ENCODE results near the gene CEP250.
"Not testable (repeated sequence)": the region's sequence is repeated elsewhere in the genome, so short reads cannot be mapped to it uniquely, and the experiment has no call there.

CEP250 gene

DNA sequence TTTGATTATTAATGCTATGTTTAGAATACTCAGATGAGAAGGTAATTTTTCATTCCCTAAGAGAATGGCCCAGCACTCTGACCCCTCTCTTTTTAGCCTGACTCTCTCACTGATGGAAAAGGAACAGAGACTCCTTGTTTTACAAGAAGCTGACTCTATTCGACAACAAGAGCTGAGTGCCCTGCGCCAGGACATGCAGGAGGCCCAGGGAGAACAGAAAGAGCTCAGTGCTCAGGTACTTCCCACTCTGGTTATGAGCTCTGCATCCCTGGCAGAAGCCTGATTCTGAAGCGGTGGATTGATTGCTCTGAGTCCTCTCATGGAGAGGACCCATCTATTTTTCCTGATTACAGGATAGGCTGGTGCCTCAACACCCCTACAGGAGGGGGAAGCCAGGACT lies 41.1 kb downstream of the CEP250 start:
- no peak for DNase-seq (ENCODE audit: low read depth, low spot score)

DNA sequence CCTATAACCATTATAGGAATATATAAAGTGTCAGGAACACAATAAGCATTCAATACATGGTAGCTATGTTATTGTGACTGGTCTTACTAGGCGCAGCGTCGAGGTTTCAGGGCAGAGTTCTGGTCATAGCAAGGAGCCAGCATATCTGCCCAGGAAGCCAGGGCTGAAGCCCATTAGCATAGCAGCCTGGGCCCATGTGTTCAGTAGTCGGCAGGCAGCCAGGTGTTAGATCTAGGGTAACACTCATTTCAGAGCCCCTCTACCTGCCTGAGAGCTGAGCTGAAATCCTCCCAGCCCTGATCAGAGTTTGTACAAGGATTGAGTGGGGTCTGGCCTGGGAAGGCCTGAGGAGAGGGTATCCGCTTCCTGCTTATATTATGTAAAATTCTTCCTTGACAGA lies 41.9 kb downstream of the CEP250 start:
- DNase-seq (ENCODE audit: low read depth, low spot score) = no peak

DNA sequence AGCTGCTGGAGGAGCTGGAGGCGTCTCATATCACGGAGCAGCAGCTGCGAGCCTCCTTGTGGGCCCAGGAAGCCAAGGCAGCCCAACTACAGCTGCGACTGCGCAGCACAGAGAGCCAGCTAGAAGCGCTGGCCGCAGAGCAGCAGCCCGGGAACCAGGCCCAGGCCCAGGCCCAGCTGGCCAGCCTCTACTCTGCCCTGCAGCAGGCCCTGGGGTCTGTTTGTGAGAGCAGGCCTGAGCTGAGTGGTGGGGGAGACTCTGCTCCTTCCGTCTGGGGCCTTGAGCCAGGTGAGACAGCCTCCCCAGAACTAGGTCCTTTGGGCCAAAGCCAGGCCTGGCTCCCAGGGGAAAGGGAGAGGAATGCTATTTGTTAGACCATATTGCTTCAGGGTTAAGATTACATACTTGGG lies 42.4 kb downstream of the CEP250 start:
- DNase-seq (ENCODE audit: low read depth, low spot score) = no peak

DNA sequence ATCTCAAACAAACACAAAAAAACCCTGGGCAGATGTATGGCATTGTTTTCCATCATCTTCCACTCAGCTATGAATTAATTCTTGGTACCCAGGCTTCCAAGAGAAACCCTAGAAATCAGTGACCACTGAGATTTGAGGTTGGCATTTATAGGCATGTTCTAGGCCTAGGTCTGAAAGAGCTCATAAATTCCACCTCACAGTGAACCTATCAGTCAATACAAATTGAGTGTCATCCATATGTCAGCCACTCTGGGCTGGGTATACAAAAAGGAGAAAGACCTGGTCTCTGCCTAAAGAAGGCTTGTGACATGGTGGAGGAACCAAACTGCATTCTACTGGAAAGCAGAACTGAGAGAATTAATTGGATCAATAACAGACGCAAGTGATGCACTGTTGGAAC lies 43.9 kb downstream of the CEP250 start:
- no peak for DNase-seq (ENCODE audit: low read depth, low spot score)

DNA sequence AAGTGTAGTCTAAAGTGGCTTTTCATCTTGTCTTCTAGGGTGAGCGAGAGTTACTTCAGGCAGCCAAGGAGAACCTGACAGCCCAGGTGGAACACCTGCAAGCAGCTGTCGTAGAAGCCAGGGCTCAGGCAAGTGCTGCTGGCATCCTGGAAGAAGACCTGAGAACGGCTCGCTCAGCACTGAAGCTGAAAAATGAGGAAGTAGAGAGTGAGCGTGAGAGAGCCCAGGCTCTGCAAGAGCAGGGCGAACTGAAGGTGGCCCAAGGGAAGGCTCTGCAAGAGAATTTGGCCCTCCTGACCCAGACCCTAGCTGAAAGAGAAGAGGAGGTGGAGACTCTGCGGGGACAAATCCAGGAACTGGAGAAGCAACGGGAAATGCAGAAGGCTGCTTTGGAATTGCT lies 47.0 kb downstream of the CEP250 start:
- no peak for DNase-seq (ENCODE audit: low read depth, low spot score)

DNA sequence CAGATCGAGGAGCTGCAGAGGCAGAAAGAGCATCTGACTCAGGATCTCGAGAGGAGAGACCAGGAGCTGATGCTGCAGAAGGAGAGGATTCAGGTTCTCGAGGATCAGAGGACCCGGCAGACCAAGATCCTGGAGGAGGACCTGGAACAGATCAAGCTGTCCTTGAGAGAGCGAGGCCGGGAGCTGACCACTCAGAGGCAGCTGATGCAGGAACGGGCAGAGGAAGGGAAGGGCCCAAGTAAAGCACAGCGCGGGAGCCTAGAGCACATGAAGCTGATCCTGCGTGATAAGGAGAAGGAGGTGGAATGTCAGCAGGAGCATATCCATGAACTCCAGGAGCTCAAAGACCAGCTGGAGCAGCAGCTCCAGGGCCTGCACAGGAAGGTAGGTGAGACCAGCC lies 47.9 kb downstream of the CEP250 start:
- no peak for DNase-seq (ENCODE audit: low read depth, low spot score)

DNA sequence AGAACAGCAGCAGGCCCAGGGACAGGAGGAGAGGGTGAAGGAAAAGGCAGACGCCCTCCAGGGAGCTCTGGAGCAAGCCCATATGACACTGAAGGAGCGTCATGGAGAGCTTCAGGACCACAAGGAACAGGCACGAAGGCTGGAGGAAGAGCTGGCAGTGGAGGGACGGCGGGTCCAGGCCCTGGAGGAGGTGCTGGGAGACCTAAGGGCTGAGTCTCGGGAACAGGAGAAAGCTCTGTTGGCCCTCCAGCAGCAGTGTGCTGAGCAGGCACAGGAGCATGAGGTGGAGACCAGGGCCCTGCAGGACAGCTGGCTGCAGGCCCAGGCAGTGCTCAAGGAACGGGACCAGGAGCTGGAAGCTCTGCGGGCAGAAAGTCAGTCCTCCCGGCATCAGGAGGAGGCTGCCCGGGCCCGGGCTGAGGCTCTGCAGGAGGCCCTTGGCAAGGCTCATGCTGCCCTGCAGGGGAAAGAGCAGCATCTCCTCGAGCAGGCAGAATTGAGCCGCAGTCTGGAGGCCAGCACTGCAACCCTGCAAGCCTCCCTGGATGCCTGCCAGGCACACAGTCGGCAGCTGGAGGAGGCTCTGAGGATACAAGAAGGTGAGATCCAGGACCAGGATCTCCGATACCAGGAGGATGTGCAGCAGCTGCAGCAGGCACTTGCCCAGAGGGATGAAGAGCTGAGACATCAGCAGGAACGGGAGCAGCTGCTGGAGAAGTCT lies 48.6 kb downstream of the CEP250 start:
- no peak for DNase-seq (ENCODE audit: low read depth, low spot score)

DNA sequence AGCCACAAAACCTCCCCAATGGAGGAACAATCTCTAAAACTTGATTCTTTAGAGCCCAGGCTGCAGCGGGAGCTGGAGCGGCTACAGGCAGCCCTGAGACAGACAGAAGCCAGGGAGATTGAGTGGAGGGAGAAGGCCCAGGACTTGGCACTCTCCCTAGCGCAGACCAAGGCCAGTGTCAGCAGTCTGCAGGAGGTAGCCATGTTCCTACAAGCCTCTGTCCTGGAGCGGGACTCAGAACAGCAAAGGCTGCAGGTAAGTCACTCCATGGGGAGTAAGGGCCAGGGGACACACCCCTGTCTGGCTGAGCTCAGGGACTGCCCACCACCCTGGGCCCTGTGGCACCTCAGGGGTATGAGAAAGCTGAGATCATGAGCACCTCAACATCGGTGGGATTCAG lies 49.4 kb downstream of the CEP250 start:
- no peak for DNase-seq (ENCODE audit: low read depth, low spot score)

DNA sequence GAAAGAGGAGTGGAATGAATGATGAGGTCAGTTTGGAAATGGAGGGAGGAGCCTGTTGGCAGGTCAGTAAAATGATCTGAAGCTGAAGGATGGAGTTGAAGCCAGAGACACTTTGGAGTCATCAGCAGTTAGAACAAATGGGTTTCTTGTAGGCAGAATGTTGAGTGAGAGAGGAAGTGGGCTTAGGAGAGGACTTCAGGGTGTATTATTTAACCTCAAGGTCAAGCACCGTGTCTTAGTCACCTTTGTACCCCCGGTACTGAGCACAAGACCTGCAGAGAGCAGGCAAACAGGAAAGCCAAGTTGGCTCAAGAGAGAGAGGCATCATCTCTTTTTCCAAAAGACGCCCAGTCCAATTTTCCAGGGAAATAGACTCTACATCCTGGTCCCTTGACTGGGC lies 50.8 kb downstream of the CEP250 start:
- DNase-seq (ENCODE audit: low read depth, low spot score) = no peak

DNA sequence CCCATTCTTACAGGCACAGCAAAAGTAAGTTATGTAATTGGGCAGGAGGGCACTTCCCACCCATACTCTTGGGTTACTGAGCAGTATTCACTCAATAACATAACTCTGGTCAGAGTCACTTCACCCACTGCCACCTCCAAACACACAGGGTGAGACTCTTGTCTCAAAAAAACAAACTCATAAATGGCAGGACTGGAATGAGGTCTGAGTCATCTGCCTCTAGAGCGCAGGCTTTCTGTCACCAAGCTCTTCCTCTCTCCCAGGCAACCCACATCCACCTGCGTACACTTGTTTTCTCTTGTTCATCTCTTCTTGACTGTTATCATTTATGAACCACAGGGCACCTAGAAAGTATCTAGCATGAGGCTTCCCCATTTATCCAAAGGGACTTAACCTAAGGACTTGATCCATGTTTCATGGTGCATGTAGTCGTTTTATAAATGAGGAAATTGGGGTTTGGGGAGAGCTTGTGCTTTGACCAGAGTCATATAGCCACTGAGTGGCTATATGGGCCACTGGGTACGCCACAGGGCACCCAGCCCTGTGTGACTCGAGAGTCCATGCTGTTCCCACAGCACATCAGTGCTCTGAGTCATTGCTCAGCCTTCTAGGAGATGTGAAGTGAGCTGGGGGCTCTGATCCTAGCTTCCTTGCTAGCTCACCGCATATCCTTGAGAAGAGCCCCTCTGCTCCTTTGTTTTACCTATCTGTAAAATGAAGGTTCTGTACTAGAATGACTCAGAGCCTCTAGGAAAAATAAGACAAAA lies 51.7 kb downstream of the CEP250 start:
- no peak for DNase-seq (ENCODE audit: low read depth, low spot score)

DNA sequence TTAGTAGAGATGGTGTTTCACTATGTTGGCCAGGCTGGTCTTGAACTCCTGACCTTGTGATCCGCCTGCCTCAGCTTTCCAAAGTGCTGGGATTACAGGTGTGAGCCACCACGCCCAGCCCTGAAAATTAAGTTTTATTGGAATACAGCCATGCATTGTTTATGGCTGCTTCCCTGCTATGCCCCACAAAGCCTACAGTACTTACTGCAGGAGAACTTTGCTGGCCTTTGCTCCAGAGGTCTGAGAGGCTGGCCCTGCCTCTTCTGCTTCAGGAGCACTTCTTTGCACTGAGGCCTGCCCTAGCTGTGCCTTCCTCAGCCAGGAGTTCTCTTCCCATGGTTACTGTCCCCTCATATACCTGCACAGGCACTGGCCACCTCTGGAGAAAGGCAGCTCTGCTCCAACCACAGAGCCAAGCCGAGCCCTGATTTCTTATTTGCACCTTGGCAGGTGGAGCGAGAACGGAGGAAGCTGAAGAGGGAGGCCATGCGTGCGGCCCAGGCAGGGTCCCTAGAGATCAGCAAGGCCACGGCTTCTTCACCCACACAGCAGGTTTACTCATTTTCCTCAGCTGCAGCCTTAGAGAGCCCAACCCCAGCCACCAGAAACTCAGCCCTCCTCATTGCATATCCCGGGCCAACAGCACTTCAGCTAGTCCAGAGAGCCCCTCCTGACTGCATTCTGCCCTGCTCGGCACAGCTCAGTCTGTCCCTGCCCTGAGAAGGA lies 53.3 kb downstream of the CEP250 start:
- DNase-seq (ENCODE audit: low read depth, low spot score) = no peak

DNA sequence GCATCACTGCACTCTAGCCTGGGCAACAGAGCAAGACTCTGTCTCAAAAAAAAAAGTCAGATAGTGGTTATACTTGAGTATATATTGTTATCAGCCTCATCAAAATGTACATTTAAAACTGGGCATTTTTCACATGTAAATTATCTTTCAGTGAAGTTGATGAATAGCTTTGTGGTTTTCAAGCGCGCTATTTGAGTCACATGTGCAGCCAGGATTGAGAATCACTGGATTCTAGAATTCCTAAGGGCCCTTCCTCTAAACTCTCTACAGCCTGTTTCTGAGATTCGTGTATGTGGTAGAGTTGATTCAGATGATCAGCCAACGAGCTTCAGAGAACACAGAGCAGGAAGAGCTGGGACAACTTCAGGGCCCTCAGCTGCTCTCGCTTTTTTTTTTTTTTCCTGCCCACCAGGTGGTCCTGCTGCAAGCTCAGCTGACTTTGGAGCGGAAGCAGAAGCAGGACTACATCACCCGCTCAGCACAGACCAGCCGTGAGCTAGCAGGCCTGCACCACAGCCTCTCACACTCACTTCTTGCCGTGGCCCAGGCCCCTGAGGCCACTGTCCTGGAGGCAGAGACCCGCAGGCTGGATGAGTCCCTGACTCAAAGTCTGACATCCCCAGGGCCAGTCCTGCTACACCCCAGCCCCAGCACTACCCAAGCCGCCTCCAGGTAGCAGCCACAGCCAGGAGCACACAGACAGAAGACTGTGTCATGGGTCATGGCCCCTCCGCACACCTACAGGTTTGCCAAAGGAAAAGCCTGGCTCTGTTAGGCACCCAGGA lies 55.7 kb downstream of the CEP250 start:
- DNase-seq (ENCODE audit: low read depth, low spot score) = no peak

DNA sequence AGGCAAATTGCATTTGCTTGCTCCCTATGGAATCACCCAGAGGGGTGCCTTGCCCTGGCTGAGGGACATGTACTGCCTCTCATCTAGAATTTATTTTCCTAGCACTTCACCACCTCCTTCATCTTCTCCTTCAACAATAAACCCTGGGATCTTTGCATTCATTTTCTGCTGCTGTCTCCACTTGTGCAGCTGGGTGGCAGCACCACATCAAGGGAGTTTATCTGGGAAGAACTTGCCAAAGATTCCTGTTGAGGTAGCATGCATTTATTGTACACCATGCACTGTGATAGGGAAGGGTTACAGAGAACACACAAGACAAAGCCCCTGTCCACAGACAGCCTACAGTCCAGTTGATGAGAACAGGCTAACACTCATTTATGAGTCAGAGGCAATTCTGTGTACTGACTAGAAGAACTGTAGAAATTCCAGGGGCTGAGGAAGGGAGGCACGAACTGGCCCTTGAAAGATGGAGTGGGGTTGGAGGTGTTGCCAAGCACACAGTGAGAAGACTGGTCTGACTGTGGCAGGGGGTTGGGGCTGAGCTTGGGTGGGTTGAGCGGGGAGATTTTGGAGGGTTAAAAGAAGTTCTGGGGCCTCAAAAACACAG lies 56.5 kb downstream of the CEP250 start:
- peak; percentile 14 for DNase-seq (ENCODE audit: low read depth, low spot score)

DNA sequence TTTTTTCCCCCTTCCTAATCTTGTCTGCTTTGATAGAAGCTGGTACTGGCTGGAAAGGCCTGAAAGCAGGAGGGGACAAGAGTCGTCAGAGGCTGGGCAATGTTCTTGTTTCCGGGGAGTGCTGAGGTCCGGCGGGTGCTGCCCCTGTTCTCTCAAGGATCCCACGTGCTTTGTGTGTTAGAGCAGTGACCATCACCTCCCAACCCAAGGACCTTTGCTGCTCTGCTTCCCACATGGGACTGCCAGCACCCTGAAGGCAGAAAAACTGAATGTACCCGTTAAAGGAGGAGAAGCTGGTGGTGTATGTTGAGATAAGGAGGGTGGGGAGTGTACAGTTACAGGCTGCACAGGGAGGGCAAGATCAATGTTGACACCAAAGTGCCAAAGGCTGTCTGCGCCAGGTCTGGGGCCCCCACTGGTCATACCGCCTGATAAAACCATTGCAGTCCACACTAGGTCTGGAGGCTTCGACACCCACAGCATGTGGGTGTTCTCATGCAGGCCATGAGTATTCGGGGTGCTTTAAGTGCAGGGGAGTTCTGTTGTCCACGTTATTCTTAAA lies 59.1 kb downstream of the CEP250 start:
- DNase-seq (ENCODE audit: low read depth, low spot score) = no peak

DNA sequence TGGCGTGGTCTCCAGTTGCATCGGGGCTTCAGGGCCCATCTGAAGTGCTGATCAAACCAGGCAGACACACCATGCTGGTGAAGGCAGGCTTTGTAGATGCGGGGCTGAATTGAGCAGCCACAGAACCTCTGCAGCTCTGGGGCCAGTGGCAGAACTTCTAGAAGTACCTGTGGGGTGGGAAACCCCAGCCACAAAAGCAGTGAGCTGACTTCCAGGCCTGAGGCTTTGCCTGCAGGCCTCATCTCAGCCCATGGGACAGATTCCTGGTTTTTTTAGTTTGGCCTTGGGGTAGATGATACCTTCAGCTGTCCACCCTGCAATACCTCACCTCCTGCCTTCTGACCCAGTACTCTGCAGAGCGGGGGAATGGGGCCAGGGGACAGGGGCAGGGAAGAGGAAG lies 59.9 kb downstream of the CEP250 start:
- DNase-seq (ENCODE audit: low read depth, low spot score) = no peak

DNA sequence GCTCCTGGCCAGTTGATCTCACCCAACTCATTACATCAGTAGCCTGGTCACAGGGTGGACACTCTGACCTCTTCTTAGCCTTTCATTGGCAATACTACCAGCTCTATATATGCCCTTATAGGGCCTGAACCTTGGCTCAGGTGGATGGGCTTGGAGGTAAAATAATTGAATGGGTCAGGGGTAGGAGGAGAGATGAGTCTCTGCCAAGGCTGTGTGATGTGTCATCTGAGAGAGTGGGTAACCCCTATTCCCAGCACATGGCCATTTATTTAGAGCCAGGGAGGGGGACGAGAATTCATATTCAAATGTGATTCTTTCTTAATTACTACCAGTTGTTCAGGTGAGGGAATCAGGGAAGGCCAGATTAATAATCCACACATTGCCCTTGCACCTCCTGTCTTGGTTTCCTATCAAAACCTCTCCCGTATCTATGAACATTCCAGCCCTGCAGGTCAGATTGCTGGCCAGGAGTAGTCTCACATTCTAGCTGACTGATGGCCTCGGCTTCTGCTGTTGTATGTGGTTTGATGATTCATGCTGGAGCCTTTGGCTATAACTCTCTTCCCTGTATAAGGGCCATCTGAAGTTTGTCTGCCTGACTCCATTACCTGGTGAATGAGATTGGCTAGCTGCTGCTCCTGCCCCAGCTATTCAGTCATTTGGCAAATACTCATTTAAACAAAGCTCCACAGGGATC lies 60.7 kb downstream of the CEP250 start:
- no peak for DNase-seq (ENCODE audit: low read depth, low spot score)

DNA sequence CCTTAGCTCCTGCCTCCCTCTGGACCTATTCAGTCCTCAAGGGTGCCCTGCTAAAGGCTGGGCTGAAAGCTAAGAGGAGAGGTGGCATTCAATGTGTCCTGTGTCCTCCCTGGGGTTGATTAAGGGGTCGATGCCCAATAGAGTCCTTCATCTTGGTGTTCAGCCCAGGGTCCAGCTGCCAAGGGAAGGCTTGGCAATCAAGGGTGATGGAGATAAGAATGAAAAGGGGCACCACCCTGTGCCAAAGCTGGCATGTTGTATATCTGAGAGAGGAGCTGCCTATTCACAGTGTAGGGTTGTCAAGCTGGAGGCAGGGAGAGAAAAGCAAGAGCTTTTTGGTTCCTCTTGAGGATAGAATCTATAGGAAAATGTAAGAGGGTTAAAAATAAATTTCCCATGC lies 61.7 kb downstream of the CEP250 start:
- DNase-seq (ENCODE audit: low read depth, low spot score) = no peak

DNA sequence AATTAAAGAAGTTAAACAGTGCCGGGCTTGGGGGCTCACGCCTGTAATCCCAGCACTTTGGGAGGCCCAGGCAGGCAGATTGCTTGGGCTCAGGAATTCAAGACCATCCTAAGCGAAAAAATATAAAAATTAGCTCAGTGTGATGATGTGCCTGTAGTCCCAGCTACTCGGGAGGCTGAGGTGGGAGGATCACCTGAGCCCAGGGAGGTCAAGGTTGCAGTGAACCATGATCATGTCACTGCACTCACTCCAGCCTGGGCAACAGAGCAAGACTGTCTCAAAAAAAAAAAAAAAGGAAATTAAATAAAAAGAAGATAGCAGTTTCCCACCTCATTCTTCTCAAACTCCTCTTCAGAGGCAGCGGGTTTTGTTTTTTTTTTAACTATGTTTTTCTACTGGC lies 62.4 kb downstream of the CEP250 start:
- not testable (repeated sequence) for DNase-seq (ENCODE audit: low read depth, low spot score)

DNA sequence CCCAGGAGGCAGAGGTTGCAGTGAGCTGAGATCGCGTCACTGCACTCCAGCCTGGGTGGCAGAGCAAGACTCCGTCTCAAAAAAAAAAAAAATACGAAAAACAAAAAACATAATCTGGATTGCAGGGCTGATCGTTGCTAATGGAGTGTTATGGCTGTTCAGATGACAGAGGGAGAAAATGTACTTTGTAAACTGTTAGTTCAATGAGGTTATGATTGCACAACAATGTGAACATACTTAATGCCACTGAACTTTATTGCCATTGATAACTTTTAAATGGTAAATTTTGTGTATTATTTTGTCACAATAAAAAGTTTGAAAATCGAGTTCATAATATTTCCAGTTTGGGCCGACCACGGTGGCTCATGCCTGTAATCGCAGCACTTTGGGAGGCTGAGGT lies 63.6 kb downstream of the CEP250 start:
- DNase-seq (ENCODE audit: low read depth, low spot score) = no peak

DNA sequence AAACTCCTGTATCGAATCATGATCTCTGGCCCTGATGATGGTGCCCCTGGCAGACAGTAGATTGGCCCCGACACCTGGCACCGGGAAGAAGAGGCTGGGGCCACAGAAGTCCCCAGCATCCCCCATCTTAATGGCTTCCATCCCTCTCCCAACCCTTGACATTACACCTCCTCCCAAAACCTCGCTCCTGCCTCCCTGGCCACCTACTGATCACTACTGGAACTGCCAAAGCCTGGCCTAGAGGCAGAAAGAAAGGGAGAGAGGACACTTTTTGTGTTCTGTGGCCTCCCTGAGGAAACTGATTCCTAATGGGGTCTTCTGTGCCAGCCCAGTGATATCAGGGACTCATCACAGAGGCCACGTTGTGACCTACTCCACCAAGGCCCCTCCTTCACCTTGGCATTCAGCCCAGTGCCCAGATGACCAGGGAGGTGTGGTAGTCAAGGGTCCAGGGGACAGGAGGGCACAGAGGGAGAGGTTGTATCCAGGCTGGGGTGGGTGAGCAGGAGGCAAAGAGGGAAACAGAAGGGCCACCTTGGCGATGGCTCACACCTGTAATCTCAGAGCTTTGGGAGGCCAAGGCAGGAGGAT lies 68.0 kb downstream of the CEP250 start:
- peak; percentile 50 for DNase-seq (ENCODE audit: low read depth, low spot score)

Measured in ELF-1 (cell line).